ENCODE data around the gene SLC16A6.
"Not testable (repeated sequence)": the region's sequence is repeated elsewhere in the genome, so short reads cannot be mapped to it uniquely, and the experiment has no call there.

SLC16A6 gene

DNA sequence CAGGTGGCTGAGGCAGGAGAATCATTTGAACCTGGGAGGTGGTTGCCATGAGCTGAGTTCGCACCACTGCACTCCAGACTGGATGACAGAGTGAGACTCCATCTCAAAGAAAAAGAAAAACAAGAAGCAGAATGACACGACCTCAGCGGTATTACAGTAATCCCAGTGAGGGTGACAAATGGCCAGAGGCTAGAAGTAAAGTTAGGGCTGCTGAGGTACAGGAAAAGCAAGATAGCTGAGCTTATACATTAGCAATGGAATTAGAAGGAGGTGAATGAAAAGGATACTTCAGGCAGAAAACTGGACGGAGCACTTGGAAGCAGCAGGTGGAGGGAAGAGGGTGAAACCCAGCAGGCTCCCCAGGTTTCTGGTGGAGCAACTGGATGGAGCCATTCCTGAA, 69.1 kb downstream of the SLC16A6 start:
- DNase-seq (ENCODE audit: low read depth in 4 of 4, low spot score in 1 of 4) = no peak

DNA sequence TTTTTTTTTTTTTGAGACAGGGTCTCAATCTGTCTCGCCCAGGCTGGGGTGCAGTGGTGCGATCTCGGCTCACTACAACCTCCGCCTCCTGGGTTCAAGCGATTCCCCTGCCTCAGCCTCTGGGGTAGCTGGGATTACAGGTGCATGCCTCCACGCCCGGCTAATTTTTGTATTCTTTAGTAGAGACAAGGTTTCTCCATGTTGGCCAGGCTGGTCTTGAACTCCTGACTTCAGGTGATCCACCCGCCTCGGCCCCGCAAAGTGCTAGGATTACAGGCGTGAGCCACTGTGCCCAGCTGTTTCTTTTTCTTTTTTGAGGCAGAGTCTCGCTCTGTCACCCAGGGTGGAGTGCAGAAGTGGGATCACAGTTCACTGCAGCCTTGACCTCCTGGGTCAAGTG, 70.1 kb downstream of the SLC16A6 start:
- not testable (repeated sequence) for DNase-seq (ENCODE audit: low read depth in 4 of 4, low spot score in 1 of 4)

GRCh38 chr17:68220186-68220585, 70.7 kb downstream of the SLC16A6 start:
- not testable (repeated sequence) for DNase-seq (ENCODE audit: low read depth in 4 of 4, low spot score in 1 of 4)

DNA sequence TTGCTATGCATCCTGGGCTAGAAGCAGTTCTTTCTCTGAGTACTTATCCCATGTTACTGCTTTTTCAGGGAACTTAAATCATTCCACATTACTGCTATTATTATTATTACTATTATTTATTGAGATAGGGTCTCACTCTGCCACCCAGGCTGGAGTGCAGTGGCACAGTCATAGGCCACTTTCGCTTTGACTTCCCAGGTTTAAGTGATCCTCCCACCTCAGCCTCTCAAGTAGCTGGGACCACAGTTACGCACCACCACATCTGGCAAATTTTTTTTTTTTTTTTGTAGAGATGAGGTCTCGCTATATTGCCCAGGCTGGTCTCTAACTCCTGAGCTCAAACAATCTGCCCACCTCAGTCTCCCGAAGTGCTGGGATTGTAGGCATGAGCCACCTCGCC, 71.5 kb downstream of the SLC16A6 start:
- DNase-seq (ENCODE audit: low read depth in 4 of 4, low spot score in 1 of 4) = not testable (repeated sequence)

Measured in stimulated activated CD4-positive, alpha-beta T cell treated with anti-CD3 and anti-CD28 coated beads, Interleukin-1b, Interleukin-23, amount 100 ng/mL, for 24 hours (primary cell).